HEK293T (cell line): ENCODE measurements around the gene NME8.
"Not testable (repeated sequence)": the region's sequence is repeated elsewhere in the genome, so short reads cannot be mapped to it uniquely, and the experiment has no call there.

ENCODE experiments used
- CTCF ChIA-PET: fragments of 350-600 bp; formaldehyde crosslinking; extraction: SDS; loops from one replicate; lab custom pipeline; 2021; ENCODE audit warnings: antibody characterized with exemption, inconsistent platforms; lab: Yijun Ruan, JAX
- POLR2A ChIA-PET: fragments of 350-600 bp; formaldehyde crosslinking; extraction: SDS; loops from one replicate; lab custom pipeline; 2020; ENCODE audit warnings: antibody characterized with exemption, inconsistent platforms; lab: Yijun Ruan, JAX
- DNase-seq: peaks from one replicate; pipeline ENCODE4 v3.0.0; 2012; ENCODE audit warnings: mixed read lengths; ENCODE audit errors: extremely low spot score
- ARNT ChIP-seq: fragments of 450-650 bp; IDR thresholded peaks from 2 replicates; pipeline ENCODE4 v1.6.1; 2017; ENCODE audit warnings: mild to moderate bottlenecking
- BHLHE40 ChIP-seq: fragments of 450-650 bp; IDR thresholded peaks from 2 replicates; pipeline ENCODE4 v1.6.1; 2016; ENCODE audit warnings: mild to moderate bottlenecking, moderate library complexity, borderline replicate concordance
- CTBP1 ChIP-seq: fragments of 450-650 bp; IDR thresholded peaks from 2 replicates; pipeline ENCODE4 v1.6.1; 2016; ENCODE audit warnings: borderline replicate concordance
- ELF4 ChIP-seq: fragments of 450-650 bp; IDR thresholded peaks from 2 replicates; pipeline ENCODE4 v1.6.1; 2017; ENCODE audit warnings: antibody characterized with exemption
- FOXA1 ChIP-seq: fragments of 450-650 bp; IDR thresholded peaks from 2 replicates; pipeline ENCODE4 v1.6.1; 2016; ENCODE audit warnings: mild to moderate bottlenecking
- FOXK2 ChIP-seq: fragments of 450-650 bp; IDR thresholded peaks from 2 replicates; pipeline ENCODE4 v1.6.1; 2016; ENCODE audit warnings: mild to moderate bottlenecking
- FOXM1 ChIP-seq: fragments of 450-650 bp; IDR thresholded peaks from 2 replicates; pipeline ENCODE4 v1.6.1; 2017; ENCODE audit warnings: mild to moderate bottlenecking, borderline replicate concordance
- HDGF ChIP-seq: fragments of 450-650 bp; IDR thresholded peaks from 2 replicates; pipeline ENCODE4 v1.6.1; 2017; ENCODE audit warnings: antibody characterized with exemption, borderline replicate concordance
- L3MBTL2 ChIP-seq: fragments of 450-650 bp; conservative IDR thresholded peaks from 2 replicates; pipeline ENCODE4 v1.6.1; 2016; ENCODE audit warnings: mild to moderate bottlenecking
- LEF1 ChIP-seq: fragments of 450-650 bp; IDR thresholded peaks from 2 replicates; pipeline ENCODE4 v1.6.1; 2017; ENCODE audit warnings: mild to moderate bottlenecking, borderline replicate concordance
- NFRKB ChIP-seq: fragments of 450-650 bp; IDR thresholded peaks from 2 replicates; pipeline ENCODE4 v1.6.1; 2016; ENCODE audit warnings: mild to moderate bottlenecking, moderate library complexity
- SP1 ChIP-seq: fragments of 450-650 bp; IDR thresholded peaks from 2 replicates; pipeline ENCODE4 v1.6.1; 2017
- SUZ12 ChIP-seq: fragments of 450-650 bp; IDR thresholded peaks from 2 replicates; pipeline ENCODE4 v1.6.1; 2016; ENCODE audit warnings: mild to moderate bottlenecking
- TARDBP ChIP-seq: fragments of 450-650 bp; IDR thresholded peaks from 2 replicates; pipeline ENCODE4 v1.6.1; 2016
- ZNF384 ChIP-seq: fragments of 450-650 bp; IDR thresholded peaks from 2 replicates; pipeline ENCODE4 v1.6.1; 2016
- TF ChIP-seq, protein P1 (sequence below): fragments of 450-650 bp; IDR thresholded peaks from 2 replicates; pipeline ENCODE4 v1.6.1; 2016

The NME8 gene, protein sequence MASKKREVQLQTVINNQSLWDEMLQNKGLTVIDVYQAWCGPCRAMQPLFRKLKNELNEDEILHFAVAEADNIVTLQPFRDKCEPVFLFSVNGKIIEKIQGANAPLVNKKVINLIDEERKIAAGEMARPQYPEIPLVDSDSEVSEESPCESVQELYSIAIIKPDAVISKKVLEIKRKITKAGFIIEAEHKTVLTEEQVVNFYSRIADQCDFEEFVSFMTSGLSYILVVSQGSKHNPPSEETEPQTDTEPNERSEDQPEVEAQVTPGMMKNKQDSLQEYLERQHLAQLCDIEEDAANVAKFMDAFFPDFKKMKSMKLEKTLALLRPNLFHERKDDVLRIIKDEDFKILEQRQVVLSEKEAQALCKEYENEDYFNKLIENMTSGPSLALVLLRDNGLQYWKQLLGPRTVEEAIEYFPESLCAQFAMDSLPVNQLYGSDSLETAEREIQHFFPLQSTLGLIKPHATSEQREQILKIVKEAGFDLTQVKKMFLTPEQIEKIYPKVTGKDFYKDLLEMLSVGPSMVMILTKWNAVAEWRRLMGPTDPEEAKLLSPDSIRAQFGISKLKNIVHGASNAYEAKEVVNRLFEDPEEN

DNA sequence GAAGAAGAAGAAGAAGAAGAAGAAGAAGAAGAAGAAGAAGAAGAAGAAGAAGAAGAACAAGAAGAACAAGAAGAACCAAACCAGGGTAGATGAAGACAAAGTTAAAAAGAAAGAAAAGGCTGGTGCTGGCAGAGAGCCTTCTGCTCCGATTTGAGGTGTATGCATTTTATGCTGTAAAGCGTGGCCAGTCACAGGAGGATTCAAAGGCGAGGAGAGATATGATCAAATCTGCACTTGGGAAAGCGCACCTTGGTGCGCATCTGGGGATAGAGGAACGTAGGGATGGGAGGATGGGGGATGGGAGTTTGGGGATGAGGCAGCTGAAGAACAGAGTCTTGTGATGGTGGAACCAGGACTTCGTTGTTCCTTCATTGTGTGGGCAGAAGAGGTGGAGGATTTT is at the start of gene NME8:
Gene NME8 (plus strand): TSS at position 301 of the 400 bp plus-strand sequence. CDS start 1,670 bp downstream, outside the sequence.
- no peak for DNase-seq
- POLR2A ChIA-PET, result no interaction called here
- no peak for TF ChIP-seq FOXM1
- CTCF ChIA-PET, result no interaction called here

DNA sequence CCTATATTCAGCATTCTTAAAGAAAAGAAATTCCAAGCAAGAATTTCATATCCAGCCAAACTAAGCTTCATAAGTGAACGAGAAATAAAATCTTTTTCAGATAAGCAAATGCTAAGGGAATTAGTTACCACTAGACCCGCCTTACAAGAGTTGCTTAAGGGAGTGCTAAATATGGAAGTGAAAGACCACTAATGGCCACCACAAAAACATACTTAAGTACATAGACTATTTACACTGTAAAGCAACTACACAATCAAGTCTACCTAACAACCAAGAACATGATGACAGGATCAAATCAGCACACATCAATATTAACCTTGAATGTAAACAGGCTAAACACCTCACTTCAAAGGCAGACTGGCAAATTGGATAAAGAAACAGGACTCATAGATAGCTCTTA is 42.2 kb upstream of the NME8 start:
- TF ChIP-seq ELF4 (no peak), BHLHE40 (no peak), ARNT (no peak), LEF1 (no peak), SP1 (no peak), ZNF384 (no peak), L3MBTL2 (no peak), NFRKB (no peak), FOXA1 (no peak), SUZ12 (no peak), TARDBP (no peak)
- TF ChIP-seq, protein P1, sequence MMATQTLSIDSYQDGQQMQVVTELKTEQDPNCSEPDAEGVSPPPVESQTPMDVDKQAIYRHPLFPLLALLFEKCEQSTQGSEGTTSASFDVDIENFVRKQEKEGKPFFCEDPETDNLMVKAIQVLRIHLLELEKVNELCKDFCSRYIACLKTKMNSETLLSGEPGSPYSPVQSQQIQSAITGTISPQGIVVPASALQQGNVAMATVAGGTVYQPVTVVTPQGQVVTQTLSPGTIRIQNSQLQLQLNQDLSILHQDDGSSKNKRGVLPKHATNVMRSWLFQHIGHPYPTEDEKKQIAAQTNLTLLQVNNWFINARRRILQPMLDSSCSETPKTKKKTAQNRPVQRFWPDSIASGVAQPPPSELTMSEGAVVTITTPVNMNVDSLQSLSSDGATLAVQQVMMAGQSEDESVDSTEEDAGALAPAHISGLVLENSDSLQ, result no peak
- POLR2A ChIA-PET, result no interaction called here
- DNase-seq, result no peak
- CTCF ChIA-PET, result interaction anchor here (0.9 kb wide), 1 partner anchor 28 kb away, joined by 3 read pairs; no protein-coding TSS in a partner anchor

DNA sequence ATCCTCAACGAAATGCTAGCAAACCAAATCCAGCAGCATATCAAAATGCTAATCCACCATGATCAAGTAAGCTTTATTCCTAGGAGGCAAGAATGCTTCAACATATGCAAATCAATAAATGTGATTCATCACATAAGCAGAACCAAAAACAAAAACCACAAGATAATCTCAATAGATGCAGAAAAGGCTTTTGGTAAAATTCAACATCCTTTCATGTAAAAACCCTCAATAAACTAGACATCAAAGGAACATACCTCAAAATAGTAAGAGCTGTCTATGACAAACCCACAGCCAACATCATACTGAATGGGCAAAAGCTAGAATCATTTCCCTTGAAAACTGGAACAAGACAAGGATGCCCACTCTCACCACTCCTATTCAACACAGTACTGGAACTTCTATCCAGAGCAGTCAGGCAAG is 36.2 kb upstream of the NME8 start:
- POLR2A ChIA-PET, CTCF ChIA-PET, DNase-seq: not testable (repeated sequence)

DNA sequence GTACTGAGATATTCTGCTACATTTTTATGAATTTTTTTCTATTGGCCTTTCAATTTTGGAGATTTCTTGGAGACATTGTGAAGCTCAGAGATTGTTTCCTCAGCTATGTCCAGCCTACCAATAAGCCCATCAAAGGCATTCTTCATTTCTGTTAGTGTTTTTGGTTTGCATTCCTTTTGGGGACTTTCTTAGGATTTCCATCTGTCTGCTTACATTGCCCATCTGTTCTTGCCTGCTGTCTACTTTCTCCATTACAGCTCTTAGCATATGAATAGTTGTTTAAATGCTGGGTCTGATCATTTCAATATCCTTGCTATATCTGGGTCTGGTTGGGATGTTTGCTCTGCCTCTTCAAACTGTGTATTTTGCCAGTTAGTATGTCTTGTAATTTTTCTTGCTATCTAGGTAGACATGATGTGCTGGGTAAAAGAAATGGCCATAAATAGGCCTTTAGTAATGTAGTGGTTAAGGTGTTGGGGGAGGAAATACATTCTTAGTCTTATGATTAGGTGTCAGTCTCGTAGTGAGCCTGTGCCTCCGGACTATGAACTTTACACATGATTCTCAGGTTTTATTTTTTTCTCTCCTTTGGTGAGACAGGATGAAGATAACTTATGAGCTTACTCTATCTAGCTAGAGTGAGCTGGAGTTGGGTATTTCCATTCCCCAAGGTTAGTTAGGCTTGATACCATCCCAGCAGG is 32.6 kb upstream of the NME8 start:
- ChIA-PET CTCF (interaction anchor here (1.1 kb wide), 1 partner anchor 18 kb away, joined by 3 read pairs; no protein-coding TSS in a partner anchor), POLR2A (no interaction called here)
- TF ChIP-seq BHLHE40 (no peak), L3MBTL2 (no peak), FOXA1 (no peak), LEF1 (no peak), SUZ12 (no peak), HDGF (no peak), NFRKB (no peak), CTBP1 (no peak), TARDBP (no peak), FOXK2 (no peak), ELF4 (no peak), FOXM1 (no peak), ARNT (no peak)
- DNase-seq, result no peak

DNA sequence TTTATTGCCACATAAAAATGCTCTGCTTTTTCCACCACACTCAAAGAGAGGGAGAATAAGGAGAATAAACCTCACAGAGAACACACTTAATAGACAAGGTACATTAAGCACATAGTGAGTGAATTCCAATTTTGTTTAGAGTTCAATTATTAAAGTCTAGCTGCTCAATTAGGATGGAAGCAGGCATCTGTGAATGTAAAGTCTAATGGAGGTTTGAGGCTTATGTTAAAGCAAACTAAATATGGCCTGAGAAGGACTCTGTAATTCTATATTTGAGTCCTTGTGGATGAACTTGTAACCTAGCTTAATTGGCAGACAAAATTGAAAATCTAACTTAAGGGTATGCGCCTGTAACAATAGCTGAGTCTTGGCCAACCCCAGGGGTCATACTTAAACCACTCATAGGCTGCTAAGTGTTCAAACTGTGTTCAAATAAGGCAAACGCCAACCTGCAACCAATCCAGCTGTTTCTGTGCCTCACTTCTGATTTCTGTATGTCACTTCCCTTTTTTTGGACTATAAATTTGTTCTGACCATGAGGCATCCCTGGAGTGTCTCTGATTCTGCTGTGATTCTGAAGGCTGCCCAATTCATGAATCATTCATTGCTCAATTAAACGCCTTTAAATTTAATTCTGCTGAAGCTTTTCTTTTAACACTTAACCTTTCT is 31.3 kb upstream of the NME8 start:
- no peak for DNase-seq
- ChIA-PET POLR2A (no interaction called here), CTCF (interaction anchor here (0.6 kb wide), 1 partner anchor 86 kb away, joined by 3 read pairs; no protein-coding TSS in a partner anchor)
- TF ChIP-seq FOXK2 (no peak), TARDBP (no peak)

DNA sequence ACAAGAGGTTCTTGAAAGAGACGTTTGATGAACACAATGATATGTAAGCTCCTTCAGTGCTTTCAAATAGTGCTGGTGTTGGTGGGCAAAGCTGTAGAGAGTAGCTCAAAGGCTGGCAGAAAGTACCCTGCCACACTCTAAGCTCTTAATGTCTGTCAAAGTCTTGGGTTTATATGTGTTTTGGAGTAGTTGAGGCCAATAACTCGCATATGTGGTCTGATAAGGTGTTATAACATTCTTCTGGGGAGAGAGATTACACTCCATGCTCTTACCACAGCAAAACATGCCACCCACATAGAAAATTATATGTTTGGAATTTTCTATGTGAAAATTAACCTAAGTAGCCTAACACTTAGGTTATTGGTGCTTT is 30.8 kb upstream of the NME8 start:
- DNase-seq, result no peak
- CTCF ChIA-PET, result no interaction called here
- POLR2A ChIA-PET, result no interaction called here
- TF ChIP-seq TARDBP, result no peak
- TF ChIP-seq BHLHE40, result no peak
- TF ChIP-seq ARNT, result no peak
- TF ChIP-seq, protein P1, result no peak
- TF ChIP-seq FOXK2, result no peak
- no peak for TF ChIP-seq FOXM1
- no peak for TF ChIP-seq SUZ12
- no peak for TF ChIP-seq FOXA1
- no peak for TF ChIP-seq ZNF384
- no peak for TF ChIP-seq CTBP1
- TF ChIP-seq L3MBTL2, result no peak
